Activated CD4-positive, CD25-positive, alpha-beta regulatory T cell treated with anti-CD3 and anti-CD28 coated beads, Interleukin-2, amount 50 U/mL, for 24 hours (primary cell): Measurements from ENCODE around the gene TOMM20L.
A peak's percentile ranks its signal among the peaks of the same experiment; 100 is the strongest.
"Not testable (repeated sequence)": the region's sequence is repeated elsewhere in the genome, so short reads cannot be mapped to it uniquely, and the experiment has no call there.

Experiments used
- ATAC-seq, 2 donors: fragments of 150-1000 bp; cut with Tn5 transposase; one replicate each; pipeline ENCODE4 v1.10.0; 2021; ENCODE audit warnings: mild to moderate bottlenecking in 1 of 2, moderate library complexity in 1 of 2

TOMM20L gene

GRCh38 chr14:58395812-58396788 lies at the start of gene TOMM20L:
TSS of gene TOMM20L (plus strand) at chr14:58395930. CDS start at chr14:58395958, 28 bp downstream.
- ATAC-seq: peak; percentile 88 to 93

GRCh38 chr14:58353516-58354299 lies 42.0 kb upstream of the TOMM20L start:
- peak; percentile 64 to 72 for ATAC-seq

- ATAC-seq: no peak
These were observed 40.9 kb upstream of the TOMM20L start for GRCh38 chr14:58354808-58355207.

- ATAC-seq: no peak
These were observed 39.5 kb upstream of the TOMM20L start for GRCh38 chr14:58356268-58356667.

- not testable (repeated sequence) for ATAC-seq
These were observed 33.5 kb upstream of the TOMM20L start for GRCh38 chr14:58362272-58362671.

GRCh38 chr14:58362798-58363412 lies 32.8 kb upstream of the TOMM20L start:
- ATAC-seq: peak in 1 of 2 donors; percentile 36

- ATAC-seq: no peak
These were observed 31.4 kb upstream of the TOMM20L start for GRCh38 chr14:58364316-58364715.

GRCh38 chr14:58367296-58367695 lies 28.4 kb upstream of the TOMM20L start:
- no peak for ATAC-seq

GRCh38 chr14:58368956-58369355 lies 26.8 kb upstream of the TOMM20L start:
- no peak for ATAC-seq

GRCh38 chr14:58376791-58377190 lies 18.9 kb upstream of the TOMM20L start:
- no peak for ATAC-seq

- no peak for ATAC-seq
These were observed 4.9 kb upstream of the TOMM20L start for GRCh38 chr14:58390830-58391229.

GRCh38 chr14:58395562-58395811 lies 243 bp upstream of the TOMM20L start:
- no peak for ATAC-seq

GRCh38 chr14:58397156-58397555 lies 1.4 kb downstream of the TOMM20L start:
- no peak for ATAC-seq

GRCh38 chr14:58398495-58398894 lies 2.8 kb downstream of the TOMM20L start:
- no peak for ATAC-seq

GRCh38 chr14:58398895-58399294 lies 3.2 kb downstream of the TOMM20L start:
- no peak for ATAC-seq

GRCh38 chr14:58401587-58401986 lies 5.9 kb downstream of the TOMM20L start:
- peak in 1 of 2 donors; percentile 45 for ATAC-seq

- ATAC-seq: no peak
These were observed 13.0 kb downstream of the TOMM20L start for GRCh38 chr14:58408681-58409215.

- ATAC-seq: no peak
These were observed 19.1 kb downstream of the TOMM20L start for GRCh38 chr14:58414845-58415244.

- no peak for ATAC-seq
These were observed 20.2 kb downstream of the TOMM20L start for GRCh38 chr14:58415636-58416547.

- ATAC-seq: not testable (repeated sequence)
These were observed 21.2 kb downstream of the TOMM20L start for GRCh38 chr14:58416934-58417333.

- peak in 1 of 2 donors; percentile 15 for ATAC-seq
These were observed 31.0 kb downstream of the TOMM20L start for GRCh38 chr14:58426670-58427280.
